Duodenal mucosa (tissue), 2 donors: ENCODE results near the gene PSAPL1.

Experiments
- H3K27ac ChIP-seq: one replicate; pipeline ENCODE4 v1.7.0; 2013; ENCODE audit warnings: low read depth, low read length
- H3K27me3 ChIP-seq, 2 donors: one replicate each; pipeline ENCODE4 v1.7.0; 2013; ENCODE audit warnings: low read length in 2 of 2, control low read depth in 1 of 2; ENCODE audit not compliant: insufficient read depth in 2 of 2, control insufficient read depth in 1 of 2
- H3K36me3 ChIP-seq, 2 donors: one replicate each; pipeline ENCODE4 v1.7.0; 2013; ENCODE audit warnings: low read length in 2 of 2, control low read depth in 1 of 2; ENCODE audit not compliant: insufficient read depth in 2 of 2, control insufficient read depth in 1 of 2
- H3K4me1 ChIP-seq, 2 donors: one replicate each; pipeline ENCODE4 v1.7.0; 2013; ENCODE audit warnings: low read length in 2 of 2, control low read depth in 1 of 2; ENCODE audit not compliant: insufficient read depth in 2 of 2, control insufficient read depth in 1 of 2
- H3K4me3 ChIP-seq, 2 donors: one replicate each; pipeline ENCODE4 v1.7.0; 2013; ENCODE audit warnings: low read length in 2 of 2, low read depth in 1 of 2
- H3K9ac ChIP-seq, 2 donors: one replicate each; pipeline ENCODE4 v1.7.0; 2013; ENCODE audit warnings: low read length in 2 of 2, low read depth in 1 of 2
- H3K9me3 ChIP-seq, 2 donors: one replicate each; pipeline ENCODE4 v1.7.0; 2013; ENCODE audit warnings: low read length in 2 of 2, control low read depth in 1 of 2; ENCODE audit not compliant: control insufficient read depth in 1 of 2

PSAPL1 gene

DNA sequence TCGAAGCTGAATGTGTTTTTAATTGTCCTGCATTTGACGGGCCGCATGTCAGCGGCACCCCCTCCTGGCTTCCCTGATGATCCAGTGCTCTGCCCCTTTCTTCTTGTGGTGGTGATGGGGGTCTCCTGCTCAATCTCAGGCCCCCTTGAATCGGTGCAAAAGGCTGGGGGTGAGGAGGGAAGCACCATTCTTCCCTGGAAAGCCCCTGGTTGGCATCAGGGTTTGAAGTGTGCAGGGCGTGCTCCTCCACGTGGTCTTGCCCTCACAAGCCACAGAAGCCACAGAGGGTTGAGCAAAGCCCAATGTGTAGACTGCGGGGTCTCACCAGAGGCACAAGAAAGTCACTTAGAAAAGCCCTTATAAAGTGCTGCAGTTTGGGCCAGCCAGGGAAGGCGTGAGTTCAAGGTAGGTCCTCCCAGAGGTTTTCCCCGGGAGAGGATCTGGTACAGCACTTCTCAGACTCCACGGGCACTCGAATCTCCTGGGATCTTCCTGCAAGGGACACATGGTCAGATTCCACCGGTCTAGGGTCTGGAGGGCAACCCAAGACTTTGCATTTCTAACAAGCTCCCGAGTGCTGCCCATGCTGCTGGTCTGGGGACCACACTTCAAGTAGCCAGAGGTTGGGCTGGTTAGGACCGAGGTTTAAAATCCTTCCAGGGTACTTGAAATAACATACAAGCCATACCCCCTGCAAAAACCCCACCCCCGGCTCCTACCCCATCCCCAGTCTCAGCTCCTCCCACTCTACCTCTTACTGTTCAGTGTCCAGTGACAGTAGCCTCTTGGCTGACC is 35.1 kb downstream of the PSAPL1 start:
- Histone ChIP-seq H3K9me3 (no peaks in the 10 kb centered on the region), H3K36me3 (no peaks in the 10 kb centered on the region), H3K4me3 (no peak overlapping the region), H3K9ac (no peak overlapping the region), H3K27ac (no peak overlapping the region), H3K4me1 (no peaks in the 10 kb centered on the region), H3K27me3 (peaks cover 0 to 3% of the 10 kb centered on the region in 2 donors)

DNA sequence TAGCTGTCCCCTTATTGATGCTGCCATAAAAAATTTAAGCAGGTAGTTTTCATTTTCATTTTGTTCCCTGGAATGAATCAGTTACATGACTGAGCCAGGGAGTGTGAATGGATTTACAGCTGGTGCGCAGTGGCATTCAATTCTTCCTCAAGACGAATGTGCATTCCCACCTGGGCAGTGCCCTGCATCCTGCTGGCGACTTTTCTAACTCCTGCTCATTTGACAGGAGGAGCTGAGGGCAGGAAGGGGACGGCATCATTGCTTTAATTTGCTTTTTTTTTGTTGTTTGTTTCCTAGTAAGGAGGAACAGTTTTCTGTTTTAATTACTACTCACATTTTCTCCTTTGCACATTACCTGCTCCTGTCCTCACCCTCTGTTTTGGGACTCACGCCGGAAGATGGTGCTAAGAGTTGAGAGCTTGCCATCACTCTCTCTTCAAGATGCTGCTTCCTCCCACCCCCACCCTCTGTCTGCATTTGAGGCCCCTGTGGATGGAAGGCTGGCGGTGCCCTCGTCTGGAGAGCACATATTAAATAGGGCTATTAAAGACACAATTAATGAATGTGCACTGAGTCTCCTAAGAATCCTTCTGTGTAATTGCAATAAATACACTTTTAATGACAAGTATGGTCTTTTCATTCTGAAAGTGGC is 35.8 kb downstream of the PSAPL1 start:
- H3K27ac ChIP-seq = no peak overlapping the region
- H3K4me1 ChIP-seq = no peaks in the 10 kb centered on the region
- peaks cover 0 to 3% of the 10 kb centered on the region in 2 donors for H3K27me3 ChIP-seq
- no peaks in the 10 kb centered on the region for H3K9me3 ChIP-seq
- no peak overlapping the region for H3K4me3 ChIP-seq
- H3K9ac ChIP-seq = no peak overlapping the region
- H3K36me3 ChIP-seq = no peaks in the 10 kb centered on the region

DNA sequence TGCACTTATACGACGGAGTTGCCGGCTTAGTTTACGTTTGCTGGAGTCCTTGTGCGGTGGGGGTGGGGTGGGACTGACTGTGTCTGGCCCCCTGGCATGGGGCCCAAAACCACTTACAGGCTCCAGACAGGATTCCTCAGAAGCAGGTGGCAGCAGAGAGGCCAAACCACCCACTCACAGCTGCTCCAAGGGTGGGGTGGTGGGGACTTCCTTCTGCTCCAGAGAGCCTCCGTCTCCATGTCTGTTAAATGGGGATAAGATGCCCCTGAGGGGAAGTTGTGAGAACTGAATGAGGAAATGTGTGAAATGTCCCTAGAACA is 36.7 kb downstream of the PSAPL1 start:
- Histone ChIP-seq H3K27me3 (peaks cover 0 to 7% of the 10 kb centered on the region in 2 donors), H3K27ac (no peak overlapping the region), H3K4me1 (no peaks in the 10 kb centered on the region), H3K36me3 (no peaks in the 10 kb centered on the region), H3K9me3 (no peaks in the 10 kb centered on the region), H3K4me3 (no peak overlapping the region), H3K9ac (no peak overlapping the region)

DNA sequence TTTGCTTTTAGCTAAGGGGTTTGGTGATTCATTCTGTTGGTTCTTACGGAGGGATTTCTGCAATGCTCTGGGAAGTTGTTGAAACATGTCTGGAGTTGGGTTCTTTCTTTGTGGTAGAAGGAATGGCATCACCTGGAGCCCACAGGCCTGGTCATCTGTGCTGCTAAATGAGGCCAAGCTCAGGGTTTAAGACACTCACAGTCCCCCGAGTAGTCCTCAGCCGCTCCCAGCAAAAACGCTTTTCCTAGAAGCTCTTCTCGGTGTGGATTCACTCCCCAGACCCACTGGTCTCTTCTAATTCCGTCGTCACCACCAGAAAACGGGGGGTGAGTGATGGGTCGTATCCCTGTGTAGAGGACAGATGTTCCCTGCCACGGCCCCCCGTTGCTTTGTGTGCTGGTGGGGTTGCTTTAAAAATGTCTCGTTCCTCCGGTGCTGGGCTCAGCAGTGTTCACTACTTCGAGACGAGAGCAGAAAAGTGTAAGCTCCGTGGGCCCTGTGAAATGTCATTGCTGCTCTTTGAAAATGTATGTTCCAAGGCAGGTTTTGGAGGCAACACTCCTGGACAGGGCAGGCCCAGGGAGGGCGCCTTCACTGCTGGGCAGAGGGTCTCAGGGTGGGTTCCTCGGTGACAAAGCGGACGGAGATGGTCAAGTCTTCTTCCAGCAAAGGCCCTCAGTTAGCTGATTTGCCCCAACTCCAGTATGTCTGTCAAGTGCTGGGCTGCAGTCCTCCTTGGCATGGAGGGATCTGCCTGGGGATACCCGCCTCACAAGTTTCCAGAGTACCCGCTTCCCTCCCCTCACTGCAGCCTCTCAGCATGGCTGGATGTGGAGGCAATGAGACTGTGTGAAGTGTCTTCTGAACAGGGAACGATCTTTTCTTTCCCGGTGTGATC is 37.3 kb downstream of the PSAPL1 start:
- H3K4me3 ChIP-seq = no peak overlapping the region
- no peaks in the 10 kb centered on the region for H3K4me1 ChIP-seq
- no peak overlapping the region for H3K27ac ChIP-seq
- H3K9ac ChIP-seq = no peak overlapping the region
- H3K27me3 ChIP-seq = peaks cover 0 to 7% of the 10 kb centered on the region in 2 donors
- H3K9me3 ChIP-seq = no peaks in the 10 kb centered on the region
- no peaks in the 10 kb centered on the region for H3K36me3 ChIP-seq

DNA sequence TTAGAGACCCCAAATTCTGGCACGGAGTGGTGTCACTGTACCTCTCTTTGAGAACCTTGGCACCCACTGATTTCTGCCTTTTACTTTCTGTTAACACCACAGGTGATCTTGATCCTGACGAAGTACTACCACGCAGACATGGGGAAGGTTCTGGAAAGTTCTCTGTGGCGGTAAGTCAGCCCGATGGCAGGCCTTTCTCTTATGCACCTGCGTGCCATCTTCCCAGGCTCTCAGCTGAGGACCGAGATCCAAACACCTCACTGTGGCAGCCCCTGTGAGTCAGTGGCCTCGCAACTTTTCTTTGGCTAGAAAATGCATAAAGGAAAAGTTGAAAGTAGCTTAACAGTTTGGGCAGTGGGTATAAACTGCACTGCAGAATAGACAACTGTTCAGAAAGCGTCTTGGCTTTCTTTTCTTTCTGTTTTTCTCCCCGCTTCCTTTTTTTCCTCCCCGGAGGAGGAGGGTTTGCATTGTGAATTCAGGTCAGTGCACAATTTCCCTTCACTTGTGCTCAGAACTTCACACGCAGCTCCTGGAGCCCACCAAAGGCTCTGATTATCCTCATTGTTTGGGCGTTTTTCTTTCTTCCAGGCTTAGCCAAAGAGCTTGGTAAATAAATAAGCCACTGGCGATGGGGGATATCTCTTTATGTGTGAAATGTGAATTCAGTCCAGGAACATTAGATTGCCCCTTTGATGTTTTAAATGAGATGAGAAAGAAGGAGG is 38.4 kb downstream of the PSAPL1 start:
- no peak overlapping the region for H3K27ac ChIP-seq
- no peak overlapping the region for H3K9ac ChIP-seq
- peaks cover 0 to 7% of the 10 kb centered on the region in 2 donors for H3K27me3 ChIP-seq
- H3K36me3 ChIP-seq = no peaks in the 10 kb centered on the region
- no peak overlapping the region for H3K4me3 ChIP-seq
- H3K9me3 ChIP-seq = no peaks in the 10 kb centered on the region
- H3K4me1 ChIP-seq = no peaks in the 10 kb centered on the region

DNA sequence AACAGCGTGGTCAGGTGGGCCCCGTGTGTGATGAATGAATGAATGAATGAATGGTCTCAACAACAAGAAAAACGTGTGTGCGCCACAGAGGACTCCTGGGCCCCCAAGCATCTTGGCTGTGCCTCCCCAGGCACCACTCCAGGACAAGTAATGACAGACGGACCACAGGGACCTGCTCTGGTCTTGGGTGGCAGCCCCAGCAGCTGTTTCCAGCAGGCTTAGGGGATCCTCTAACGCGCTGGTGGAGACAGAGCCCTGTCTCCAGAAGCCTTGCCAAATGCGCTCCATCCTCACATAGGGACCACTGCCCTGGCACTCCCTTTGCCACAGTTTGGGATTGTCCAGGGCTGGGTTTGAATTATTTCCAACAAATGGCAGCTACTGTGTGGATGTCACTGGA is 39.1 kb downstream of the PSAPL1 start:
- Histone ChIP-seq H3K27me3 (peaks cover 0 to 7% of the 10 kb centered on the region in 2 donors), H3K9ac (no peak overlapping the region), H3K4me1 (no peaks in the 10 kb centered on the region), H3K4me3 (no peak overlapping the region), H3K36me3 (no peaks in the 10 kb centered on the region), H3K27ac (no peak overlapping the region), H3K9me3 (no peaks in the 10 kb centered on the region)

DNA sequence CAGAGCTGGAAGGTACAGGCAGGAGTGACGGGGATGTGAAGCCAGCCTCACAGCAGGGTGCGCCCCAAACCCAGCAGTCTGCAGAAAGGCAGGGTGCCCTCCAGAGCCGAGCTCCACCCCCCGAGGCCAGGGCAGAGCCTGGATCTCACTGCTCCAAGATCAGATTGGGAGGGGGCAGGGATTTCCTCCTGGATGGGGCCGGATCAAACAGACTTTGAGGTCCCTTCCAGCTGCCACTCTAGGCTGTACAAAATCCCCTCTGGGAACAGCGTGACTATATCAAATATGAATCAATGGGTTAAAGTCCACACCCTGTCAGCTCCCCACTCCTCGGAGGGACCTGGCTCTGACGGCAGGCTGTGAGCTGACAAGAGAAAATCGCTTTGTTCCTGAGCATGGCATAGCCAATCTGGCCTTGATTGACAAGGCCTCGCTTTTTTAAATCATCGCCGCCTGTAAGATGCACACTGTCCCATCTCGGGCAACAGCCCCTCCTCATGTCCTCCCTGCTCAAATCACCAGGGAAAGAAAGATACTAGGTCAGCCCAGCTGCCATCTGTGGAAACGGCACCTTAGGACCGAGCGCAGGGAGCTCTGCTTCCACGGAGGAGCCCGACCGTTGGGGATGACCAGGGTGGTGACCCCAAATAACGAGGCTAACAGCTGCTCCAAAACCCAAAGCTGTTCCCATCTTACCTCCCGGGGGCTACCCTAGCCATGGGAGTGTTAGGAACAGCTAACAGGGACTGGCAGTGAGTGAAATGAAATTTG is 39.9 kb downstream of the PSAPL1 start:
- no peak overlapping the region for H3K27ac ChIP-seq
- no peak overlapping the region for H3K9ac ChIP-seq
- H3K4me1 ChIP-seq = no peaks in the 10 kb centered on the region
- H3K9me3 ChIP-seq = no peaks in the 10 kb centered on the region
- no peaks in the 10 kb centered on the region for H3K36me3 ChIP-seq
- no peak overlapping the region for H3K4me3 ChIP-seq
- H3K27me3 ChIP-seq = peaks cover 0 to 7% of the 10 kb centered on the region in 2 donors

DNA sequence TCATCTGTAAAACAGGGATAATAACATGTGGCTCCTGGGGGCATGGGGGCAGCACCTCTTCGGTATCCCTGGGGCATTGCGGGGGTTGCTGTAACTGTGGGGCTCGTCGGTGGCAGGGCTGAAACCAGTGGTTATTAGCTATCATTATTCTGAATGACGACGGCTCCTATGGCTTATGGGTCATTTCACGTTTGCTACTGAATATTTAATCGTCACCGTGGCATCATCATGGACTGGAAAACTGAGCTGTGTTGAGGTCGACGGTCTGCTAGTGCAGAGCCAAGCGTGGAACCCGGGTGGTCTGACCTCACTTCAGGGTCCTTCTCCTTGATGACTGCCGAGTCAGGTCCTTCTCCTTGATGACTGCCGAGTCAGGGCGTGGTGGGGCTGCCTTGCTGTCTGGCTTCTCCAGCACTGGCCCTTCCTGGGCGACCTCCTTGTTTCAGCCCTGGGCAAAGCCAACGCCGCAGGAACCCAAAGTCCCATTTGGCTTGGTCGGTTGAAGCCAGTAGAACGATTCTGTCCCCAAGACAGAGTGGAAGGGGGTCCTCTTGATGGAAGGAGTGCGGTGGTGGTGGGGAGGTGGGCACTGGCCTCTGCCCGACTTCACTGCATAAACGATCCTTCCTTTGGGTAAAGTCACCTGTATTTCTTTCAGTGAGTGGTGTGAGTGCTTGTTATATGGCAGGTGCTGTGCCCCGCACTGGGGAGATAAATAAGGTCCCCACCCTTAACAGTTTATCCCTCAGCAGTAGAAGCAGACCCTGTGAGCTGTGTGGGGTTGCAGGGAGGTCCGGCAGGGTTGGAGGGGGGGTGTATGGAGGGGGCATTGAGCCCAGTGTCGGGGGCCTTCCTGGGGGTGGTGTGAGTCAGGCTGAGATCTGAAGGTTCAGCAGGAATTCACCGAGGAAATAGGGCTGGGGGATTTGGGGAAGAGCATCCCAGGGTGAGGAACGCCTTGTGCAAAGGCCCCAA is 40.8 kb downstream of the PSAPL1 start:
- Histone ChIP-seq H3K36me3 (no peaks in the 10 kb centered on the region), H3K27ac (no peak overlapping the region), H3K4me1 (no peaks in the 10 kb centered on the region), H3K4me3 (no peak overlapping the region), H3K9ac (no peak overlapping the region), H3K27me3 (peaks cover 0 to 7% of the 10 kb centered on the region in 2 donors), H3K9me3 (no peaks in the 10 kb centered on the region)
